Nephron progenitor cell (in vitro differentiated cells): ENCODE measurements around the gene FSTL3.

ENCODE experiments used
- DNase-seq: peaks from one replicate; pipeline ENCODE4 v3.0.0; 2021
- H3K27ac Mint-ChIP-seq: 2 replicates; pipeline ENCODE4 v1.8.0; 2021; ENCODE audit warnings: mild to moderate bottlenecking, moderate library complexity, mixed read lengths
- H3K27me3 Mint-ChIP-seq: 2 replicates; pipeline ENCODE4 v1.8.0; 2021; ENCODE audit warnings: mild to moderate bottlenecking, low read depth, mixed read lengths; ENCODE audit not compliant: poor library complexity
- H3K36me3 Mint-ChIP-seq: 2 replicates; pipeline ENCODE4 v1.8.0; 2021; ENCODE audit warnings: low read depth, mixed read lengths
- H3K4me1 Mint-ChIP-seq: 2 replicates; pipeline ENCODE4 v1.8.0; 2021; ENCODE audit warnings: mixed read lengths
- H3K4me3 Mint-ChIP-seq: 2 replicates; pipeline ENCODE4 v1.8.0; 2021; ENCODE audit warnings: mild to moderate bottlenecking, moderate library complexity, mixed read lengths
- H3K9me3 Mint-ChIP-seq: 2 replicates; pipeline ENCODE4 v1.8.0; 2021; ENCODE audit warnings: mild to moderate bottlenecking, moderate library complexity, mixed read lengths
- TF ChIP-seq, protein P1 (sequence below): fragments of 200-600 bp; sonication (generic); IDR thresholded peaks from 2 replicates; pipeline ENCODE4 v1.5.0; 2021; ENCODE audit warnings: antibody characterized with exemption

The FSTL3 gene

DNA sequence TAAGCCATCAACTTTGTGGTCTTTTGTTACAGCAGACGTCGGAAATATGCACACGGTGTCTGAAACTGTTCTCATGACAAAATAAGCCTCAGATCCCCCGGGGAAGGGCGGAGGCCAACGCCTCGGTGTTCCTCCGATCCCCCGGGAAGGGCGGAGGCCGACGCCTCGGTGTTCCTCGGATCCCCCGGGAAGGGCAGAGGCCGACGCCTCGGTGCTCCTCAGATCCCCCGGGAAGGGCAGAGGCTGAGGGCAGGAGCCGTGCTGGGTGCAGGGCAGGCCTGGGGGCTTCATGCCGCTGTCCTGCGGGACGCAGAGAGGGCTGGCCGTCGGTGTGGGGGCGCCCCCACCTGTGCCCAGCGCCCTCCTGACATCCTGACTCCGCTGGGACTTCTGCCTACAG, 31.8 kb upstream of the FSTL3 start:
- Mint-ChIP-seq H3K36me3 (peaks cover 10% of the 10 kb centered on the region), H3K4me1 (peaks cover 2% of the 10 kb centered on the region), H3K9me3 (no peaks in the 10 kb centered on the region), H3K4me3 (no peak overlapping the region), H3K27ac (no peak overlapping the region), H3K27me3 (peaks cover 2% of the 10 kb centered on the region)
- no peak for DNase-seq
- TF ChIP-seq, protein P1, sequence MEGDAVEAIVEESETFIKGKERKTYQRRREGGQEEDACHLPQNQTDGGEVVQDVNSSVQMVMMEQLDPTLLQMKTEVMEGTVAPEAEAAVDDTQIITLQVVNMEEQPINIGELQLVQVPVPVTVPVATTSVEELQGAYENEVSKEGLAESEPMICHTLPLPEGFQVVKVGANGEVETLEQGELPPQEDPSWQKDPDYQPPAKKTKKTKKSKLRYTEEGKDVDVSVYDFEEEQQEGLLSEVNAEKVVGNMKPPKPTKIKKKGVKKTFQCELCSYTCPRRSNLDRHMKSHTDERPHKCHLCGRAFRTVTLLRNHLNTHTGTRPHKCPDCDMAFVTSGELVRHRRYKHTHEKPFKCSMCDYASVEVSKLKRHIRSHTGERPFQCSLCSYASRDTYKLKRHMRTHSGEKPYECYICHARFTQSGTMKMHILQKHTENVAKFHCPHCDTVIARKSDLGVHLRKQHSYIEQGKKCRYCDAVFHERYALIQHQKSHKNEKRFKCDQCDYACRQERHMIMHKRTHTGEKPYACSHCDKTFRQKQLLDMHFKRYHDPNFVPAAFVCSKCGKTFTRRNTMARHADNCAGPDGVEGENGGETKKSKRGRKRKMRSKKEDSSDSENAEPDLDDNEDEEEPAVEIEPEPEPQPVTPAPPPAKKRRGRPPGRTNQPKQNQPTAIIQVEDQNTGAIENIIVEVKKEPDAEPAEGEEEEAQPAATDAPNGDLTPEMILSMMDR: no peak

DNA sequence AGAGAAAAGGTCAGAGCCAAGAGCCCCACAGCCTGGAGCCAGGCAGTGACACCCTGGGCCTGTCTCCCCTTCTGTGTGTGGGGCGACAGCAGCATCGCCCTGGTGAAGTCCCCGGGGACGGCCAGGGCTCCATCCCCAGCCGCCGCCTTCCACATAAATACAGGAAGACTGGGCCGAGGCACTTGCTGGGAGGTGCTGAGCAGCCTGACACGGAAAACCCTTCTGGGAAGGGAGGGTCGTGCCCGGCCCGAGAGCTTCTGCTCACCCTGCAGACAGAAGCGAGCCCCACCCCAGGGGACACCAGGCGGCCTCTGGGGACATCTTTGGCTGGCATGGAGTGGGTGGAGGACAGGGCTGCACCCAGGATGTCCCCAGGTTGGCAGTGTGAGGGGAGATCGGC, 31.4 kb upstream of the FSTL3 start:
- H3K27ac Mint-ChIP-seq: no peak overlapping the region
- H3K36me3 Mint-ChIP-seq: peaks cover 10% of the 10 kb centered on the region
- no peaks in the 10 kb centered on the region for H3K9me3 Mint-ChIP-seq
- no peaks in the 10 kb centered on the region for H3K4me1 Mint-ChIP-seq
- no peak for DNase-seq
- no peak overlapping the region for H3K4me3 Mint-ChIP-seq
- no peaks in the 10 kb centered on the region for H3K27me3 Mint-ChIP-seq
- TF ChIP-seq, protein P1: no peak

DNA sequence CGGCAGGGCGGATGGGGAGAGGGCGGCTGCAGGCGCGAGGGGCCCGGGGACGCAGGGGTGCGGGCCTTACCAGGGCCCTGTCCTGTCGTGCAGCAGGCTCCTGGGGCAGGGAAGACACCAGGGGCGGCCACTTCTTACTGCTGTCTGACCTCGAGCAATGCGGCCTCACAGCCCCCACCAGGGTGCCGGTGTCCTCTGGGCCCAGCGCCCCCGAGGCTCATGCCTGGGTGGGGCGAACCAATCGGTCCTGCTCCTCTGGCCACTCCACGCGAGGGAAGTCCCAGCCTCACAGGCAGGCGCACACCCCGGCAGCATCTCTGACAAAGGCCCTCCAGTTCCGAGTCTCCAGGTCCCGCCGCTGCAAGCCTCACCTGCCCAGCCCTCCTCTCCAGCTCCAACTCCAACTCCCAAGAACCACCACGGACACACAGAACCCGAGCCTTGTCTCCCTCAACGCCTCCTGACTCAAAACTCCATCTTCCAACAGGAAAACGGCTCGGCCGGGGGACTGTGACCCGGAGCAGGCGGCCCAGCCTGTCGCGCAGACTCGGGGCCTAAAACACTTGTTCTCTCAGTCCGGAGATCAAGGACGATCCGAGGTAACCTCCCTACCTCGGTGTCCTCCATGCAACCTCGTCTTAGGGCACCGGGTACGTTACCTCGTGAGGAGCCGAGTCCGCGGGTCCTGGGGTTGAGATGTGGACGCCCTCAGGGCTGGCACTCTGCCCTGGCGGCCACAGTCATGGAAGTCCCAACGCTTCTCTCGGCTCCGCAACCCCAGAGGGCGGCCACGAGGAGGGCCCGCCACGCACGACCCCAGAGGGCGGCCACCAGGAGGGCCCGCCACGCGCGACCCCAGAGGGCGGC, 30.0 kb upstream of the FSTL3 start:
- DNase-seq: no peak
- H3K27me3 Mint-ChIP-seq: no peaks in the 10 kb centered on the region
- TF ChIP-seq, protein P1: no peak
- H3K4me3 Mint-ChIP-seq: no peak overlapping the region
- no peaks in the 10 kb centered on the region for H3K9me3 Mint-ChIP-seq
- H3K4me1 Mint-ChIP-seq: no peaks in the 10 kb centered on the region
- peak overlapping the region; percentile 92 for H3K27ac Mint-ChIP-seq
- peaks cover 10% of the 10 kb centered on the region for H3K36me3 Mint-ChIP-seq

DNA sequence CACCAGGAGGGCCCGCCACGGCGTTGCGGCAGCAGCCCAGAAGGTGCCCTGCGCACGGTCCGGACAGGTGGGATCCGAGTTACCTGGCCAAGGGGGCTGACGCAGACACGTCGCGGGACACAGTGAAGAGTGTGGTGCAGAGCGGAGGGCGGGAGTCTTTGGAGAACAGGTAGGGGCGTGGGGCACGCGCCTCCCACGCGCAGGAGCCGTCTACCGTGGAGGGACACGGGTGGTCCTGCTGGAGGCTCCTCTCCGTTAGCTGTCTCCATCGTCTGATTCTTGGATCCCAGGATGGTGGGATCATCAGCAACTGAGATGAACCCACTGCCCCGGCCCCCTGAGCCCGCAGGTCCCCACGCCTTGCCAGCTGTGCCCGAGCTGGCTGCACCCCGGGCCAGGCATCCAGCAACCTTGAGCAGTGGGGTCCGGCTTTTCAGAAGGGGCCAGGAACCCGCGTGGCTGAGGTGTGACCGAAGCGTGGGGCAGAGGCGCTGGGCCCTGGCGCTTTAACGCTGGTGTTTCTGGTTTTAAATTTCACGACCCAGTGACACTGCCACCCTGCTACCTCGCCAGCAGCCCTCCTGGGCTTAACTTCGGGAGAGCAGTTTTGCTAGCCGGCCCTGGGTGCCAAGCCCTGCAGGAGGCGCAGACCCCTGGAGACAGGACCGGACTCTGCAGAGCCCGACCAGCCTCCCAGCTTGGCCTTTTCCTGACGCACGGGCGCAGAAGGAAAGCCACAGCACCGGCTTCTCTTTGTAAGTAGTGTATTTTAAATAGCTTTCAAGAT, 29.2 kb upstream of the FSTL3 start:
- TF ChIP-seq, protein P1: no peak
- no peak for DNase-seq
- Mint-ChIP-seq H3K27me3 (no peaks in the 10 kb centered on the region), H3K36me3 (peaks cover 10% of the 10 kb centered on the region), H3K4me1 (no peaks in the 10 kb centered on the region), H3K9me3 (no peaks in the 10 kb centered on the region), H3K4me3 (no peak overlapping the region), H3K27ac (no peak overlapping the region)

DNA sequence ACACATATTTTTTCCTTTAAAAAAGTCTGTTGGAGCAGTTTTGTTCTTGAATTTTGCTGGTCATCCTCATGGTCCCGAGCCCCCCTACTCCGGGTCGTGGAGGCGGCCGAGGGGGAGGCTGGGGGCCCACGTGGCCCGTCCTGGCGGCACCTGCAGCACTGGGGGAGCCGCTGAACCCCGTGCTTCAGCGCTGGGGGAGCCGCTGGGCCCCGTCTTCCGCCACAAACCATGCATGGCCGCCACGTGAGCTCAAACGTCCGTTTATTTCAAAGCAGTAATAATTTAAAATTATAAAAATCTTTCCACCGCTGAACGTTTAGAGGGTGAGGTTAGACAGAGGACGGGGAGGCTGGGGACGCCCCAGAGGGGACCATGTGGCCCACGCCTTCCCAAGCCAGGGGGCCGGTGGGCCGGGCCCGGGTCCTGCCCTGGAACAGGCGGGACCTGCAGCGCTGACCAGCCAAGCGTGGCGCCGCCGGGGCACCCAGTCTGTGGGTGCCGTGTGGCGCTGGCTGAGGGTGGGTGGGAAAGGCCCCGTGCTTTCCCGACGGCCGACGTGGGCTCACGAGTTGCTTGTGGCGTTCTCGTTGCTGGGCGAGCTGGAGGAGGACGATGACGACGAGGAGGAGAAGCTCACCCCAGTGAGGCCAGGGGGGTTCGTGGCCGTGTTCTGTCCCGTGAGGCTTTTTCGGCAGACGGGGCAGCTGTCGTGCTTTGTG, 28.5 kb upstream of the FSTL3 start:
- TF ChIP-seq, protein P1: no peak
- no peak for DNase-seq
- Mint-ChIP-seq H3K27ac (no peak overlapping the region), H3K27me3 (no peaks in the 10 kb centered on the region), H3K9me3 (no peaks in the 10 kb centered on the region), H3K4me3 (no peak overlapping the region), H3K4me1 (no peaks in the 10 kb centered on the region), H3K36me3 (peaks cover 10% of the 10 kb centered on the region)
